Stomach smooth muscle (tissue), 2 donors: ENCODE measurements around the gene TMEM176A.
"Not testable (repeated sequence)": the region's sequence is repeated elsewhere in the genome, so short reads cannot be mapped to it uniquely, and the experiment has no call there.

Experiments used
- H3K27ac ChIP-seq: one replicate; pipeline ENCODE4 v1.7.0; 2013; ENCODE audit warnings: mild to moderate bottlenecking, low read length, inconsistent platforms
- H3K27me3 ChIP-seq, 2 donors: one replicate each; pipeline ENCODE4 v1.7.0; 2013; ENCODE audit warnings: low read length in 2 of 2; ENCODE audit not compliant: insufficient read depth in 2 of 2, control insufficient read depth in 1 of 2
- H3K36me3 ChIP-seq, 2 donors: one replicate each; pipeline ENCODE4 v1.7.0; 2013; ENCODE audit warnings: low read length in 2 of 2; ENCODE audit not compliant: control insufficient read depth in 2 of 2, insufficient read depth in 2 of 2
- H3K4me1 ChIP-seq: one replicate; pipeline ENCODE4 v1.7.0; 2013; ENCODE audit warnings: low read length; ENCODE audit not compliant: control insufficient read depth, insufficient read depth
- H3K4me3 ChIP-seq, 2 donors: one replicate each; pipeline ENCODE4 v1.7.0; 2013; ENCODE audit warnings: low read length in 2 of 2
- H3K9ac ChIP-seq, 2 donors: one replicate each; pipeline ENCODE4 v1.7.0; 2013; ENCODE audit warnings: low read length in 2 of 2, mild to moderate bottlenecking in 1 of 2
- H3K9me3 ChIP-seq, 2 donors: one replicate each; pipeline ENCODE4 v1.7.0; 2013; ENCODE audit warnings: low read length in 2 of 2; ENCODE audit not compliant: control insufficient read depth in 2 of 2
- donor health status: healthy.
- donor health status: Pancreatic carcinoma.

TMEM176A gene

GRCh38 chr7:150801946-150802771 lies 1.6 kb downstream of the TMEM176A start:
- no peak overlapping the region for H3K27ac ChIP-seq
- peak overlapping the region in 1 of 2 donors; percentile 53 for H3K9ac ChIP-seq
- peak overlapping the region; percentile 40 to 72 for H3K4me3 ChIP-seq
- H3K4me1 ChIP-seq, result peaks cover 20% of the 10 kb centered on the region
- peaks cover 10% of the 10 kb centered on the region in 2 donors for H3K9me3 ChIP-seq
- peaks cover 7 to 12% of the 10 kb centered on the region in 2 donors for H3K36me3 ChIP-seq
- H3K27me3 ChIP-seq, result peaks cover 14 to 26% of the 10 kb centered on the region in 2 donors

GRCh38 chr7:150803161-150803860 lies 2.7 kb downstream of the TMEM176A start:
- H3K27ac ChIP-seq, result no peak overlapping the region
- H3K27me3 ChIP-seq, result peaks cover 14 to 26% of the 10 kb centered on the region in 2 donors
- peaks cover 10% of the 10 kb centered on the region in 2 donors for H3K9me3 ChIP-seq
- no peak overlapping the region for H3K4me3 ChIP-seq
- H3K36me3 ChIP-seq, result peaks cover 7 to 12% of the 10 kb centered on the region in 2 donors
- H3K4me1 ChIP-seq, result peaks cover 20% of the 10 kb centered on the region
- no peak overlapping the region for H3K9ac ChIP-seq

- peaks cover 20% of the 10 kb centered on the region for H3K4me1 ChIP-seq
- peaks cover 7 to 12% of the 10 kb centered on the region in 2 donors for H3K36me3 ChIP-seq
- no peak overlapping the region for H3K27ac ChIP-seq
- peaks cover 10% of the 10 kb centered on the region in 2 donors for H3K9me3 ChIP-seq
- no peak overlapping the region for H3K4me3 ChIP-seq
- H3K27me3 ChIP-seq, result peaks cover 14 to 21% of the 10 kb centered on the region in 2 donors
- no peak overlapping the region for H3K9ac ChIP-seq
Measured at GRCh38 chr7:150804802-150805201, 4.2 kb downstream of the TMEM176A start.

GRCh38 chr7:150805864-150806263 lies 5.3 kb downstream of the TMEM176A start:
- H3K36me3 ChIP-seq, result peaks cover 7 to 12% of the 10 kb centered on the region in 2 donors
- H3K9me3 ChIP-seq, result peaks cover 10% of the 10 kb centered on the region in 2 donors
- H3K27ac ChIP-seq, result no peak overlapping the region
- no peak overlapping the region for H3K9ac ChIP-seq
- H3K27me3 ChIP-seq, result peaks cover 11 to 12% of the 10 kb centered on the region in 2 donors
- no peak overlapping the region for H3K4me3 ChIP-seq
- H3K4me1 ChIP-seq, result peaks cover 16% of the 10 kb centered on the region

GRCh38 chr7:150806454-150806853 lies 5.9 kb downstream of the TMEM176A start:
- peaks cover 6 to 7% of the 10 kb centered on the region in 2 donors for H3K27me3 ChIP-seq
- peaks cover 7 to 12% of the 10 kb centered on the region in 2 donors for H3K36me3 ChIP-seq
- peaks cover 10% of the 10 kb centered on the region for H3K4me1 ChIP-seq
- H3K9ac ChIP-seq, result no peak overlapping the region
- H3K9me3 ChIP-seq, result peaks cover 10% of the 10 kb centered on the region in 2 donors
- no peak overlapping the region for H3K4me3 ChIP-seq
- H3K27ac ChIP-seq, result no peak overlapping the region

- Histone ChIP-seq H3K9ac (no peak overlapping the region), H3K4me1 (peaks cover 6% of the 10 kb centered on the region), H3K27ac (no peak overlapping the region), H3K27me3 (peaks cover 4 to 6% of the 10 kb centered on the region in 2 donors), H3K4me3 (no peak overlapping the region), H3K9me3 (peaks cover 10% of the 10 kb centered on the region in 2 donors), H3K36me3 (peaks cover 7 to 12% of the 10 kb centered on the region in 2 donors)
Measured at GRCh38 chr7:150806863-150807262, 6.3 kb downstream of the TMEM176A start.

- not testable (repeated sequence) for H3K4me3 ChIP-seq, H3K36me3 ChIP-seq, H3K4me1 ChIP-seq, H3K27ac ChIP-seq, H3K9ac ChIP-seq, H3K27me3 ChIP-seq
- H3K9me3 ChIP-seq, result peaks cover 10% of the 10 kb centered on the region in 2 donors
Measured at GRCh38 chr7:150807616-150808438, 7.3 kb downstream of the TMEM176A start.

- H3K27ac ChIP-seq, result no peak overlapping the region
- no peaks in the 10 kb centered on the region for H3K36me3 ChIP-seq
- no peak overlapping the region for H3K9ac ChIP-seq
- H3K27me3 ChIP-seq, result no peaks in the 10 kb centered on the region
- peaks cover 6% of the 10 kb centered on the region in 2 donors for H3K9me3 ChIP-seq
- H3K4me1 ChIP-seq, result no peaks in the 10 kb centered on the region
- H3K4me3 ChIP-seq, result no peak overlapping the region
Measured at GRCh38 chr7:150814328-150815001, 13.9 kb downstream of the TMEM176A start.

GRCh38 chr7:150818971-150819370 lies 18.4 kb downstream of the TMEM176A start:
- no peaks in the 10 kb centered on the region for H3K4me1 ChIP-seq
- H3K9me3 ChIP-seq, result peaks cover 6% of the 10 kb centered on the region in 2 donors
- H3K27ac ChIP-seq, result no peak overlapping the region
- H3K9ac ChIP-seq, result no peak overlapping the region
- H3K27me3 ChIP-seq, result no peaks in the 10 kb centered on the region
- H3K36me3 ChIP-seq, result no peaks in the 10 kb centered on the region
- no peak overlapping the region for H3K4me3 ChIP-seq

GRCh38 chr7:150820148-150820547 lies 19.6 kb downstream of the TMEM176A start:
- no peak overlapping the region for H3K27ac ChIP-seq
- no peaks in the 10 kb centered on the region for H3K36me3 ChIP-seq
- H3K27me3 ChIP-seq, result no peaks in the 10 kb centered on the region
- H3K4me1 ChIP-seq, result no peaks in the 10 kb centered on the region
- H3K9ac ChIP-seq, result no peak overlapping the region
- no peak overlapping the region for H3K4me3 ChIP-seq
- peaks cover 6% of the 10 kb centered on the region in 2 donors for H3K9me3 ChIP-seq
